NCI-H1092 treated with DMSO at 0.1 percent for 48 hours (cell line): ENCODE data around the gene RASGEF1C.
A peak's percentile ranks its signal among the peaks of the same experiment; 100 is the strongest.

Experiments used
- DNase-seq: peaks from one replicate; lab custom pipeline; 2025; lab: John Stamatoyannopoulos, UW

RASGEF1C gene

GRCh38 chr5:180209137-180209581, at the start of gene RASGEF1C:
RASGEF1C (minus strand) TSS chr5:180209211; CDS start chr5:180138052, 71,159 bp downstream.
- DNase-seq = peak; percentile 25

- no peak for DNase-seq
Measured at GRCh38 chr5:180253036-180253824, 44.2 kb upstream of the RASGEF1C start.

GRCh38 chr5:180251887-180252286, 42.9 kb upstream of the RASGEF1C start:
- no peak for DNase-seq

- DNase-seq = no peak
Measured at GRCh38 chr5:180251141-180251540, 42.1 kb upstream of the RASGEF1C start.

GRCh38 chr5:180250329-180250728, 41.3 kb upstream of the RASGEF1C start:
- DNase-seq = no peak

- DNase-seq = no peak
Measured at GRCh38 chr5:180241600-180241999, 32.6 kb upstream of the RASGEF1C start.

- no peak for DNase-seq
Measured at GRCh38 chr5:180238631-180239030, 29.6 kb upstream of the RASGEF1C start.

GRCh38 chr5:180235846-180236245, 26.8 kb upstream of the RASGEF1C start:
- DNase-seq = no peak

GRCh38 chr5:180235077-180235476, 26.1 kb upstream of the RASGEF1C start:
- no peak for DNase-seq

- no peak for DNase-seq
Measured at GRCh38 chr5:180234271-180234670, 25.3 kb upstream of the RASGEF1C start.

GRCh38 chr5:180233729-180234128, 24.7 kb upstream of the RASGEF1C start:
- no peak for DNase-seq

- no peak for DNase-seq
Measured at GRCh38 chr5:180230017-180230416, 21.0 kb upstream of the RASGEF1C start.

- no peak for DNase-seq
Measured at GRCh38 chr5:180222056-180222455, 13.0 kb upstream of the RASGEF1C start.

GRCh38 chr5:180217797-180218196, 8.8 kb upstream of the RASGEF1C start:
- no peak for DNase-seq

- DNase-seq = no peak
Measured at GRCh38 chr5:180216646-180217171, 7.7 kb upstream of the RASGEF1C start.

- no peak for DNase-seq
Measured at GRCh38 chr5:180215783-180216630, 7.0 kb upstream of the RASGEF1C start.

- no peak for DNase-seq
Measured at GRCh38 chr5:180214870-180215770, 6.1 kb upstream of the RASGEF1C start.

- DNase-seq = no peak
Measured at GRCh38 chr5:180213657-180214207, 4.7 kb upstream of the RASGEF1C start.

- no peak for DNase-seq
Measured at GRCh38 chr5:180213256-180213600, 4.2 kb upstream of the RASGEF1C start.

GRCh38 chr5:180212363-180213255, 3.6 kb upstream of the RASGEF1C start:
- no peak for DNase-seq

- DNase-seq = no peak
Measured at GRCh38 chr5:180211761-180212035, 2.7 kb upstream of the RASGEF1C start.
